GM12878 (cell line): ENCODE results near the gene PNPO. TPM values are rescaled to one million over a fixed set of nuclear protein-coding genes. Genes with fewer than 3 reads are reported as not detected.

Experiments used
- ATAC-seq: fragments of 200-7000 bp; cut with Tn5 transposase; 3 replicates; pipeline ENCODE4 v1.9.1; 2020; ENCODE audit warnings: mild to moderate bottlenecking, moderate library complexity
- BruUV-seq: library from RNA; stranded (reverse); fragments of 400-500 nt; replicated peaks from 2 replicates; lab custom pipeline; 2021; lab: Mats Ljungman, UMichigan
- CTCF ChIA-PET: fragments of 300-600 bp; sonication (Branson Sonifier 250); formaldehyde crosslinking; extraction: SDS; loops from one replicate; lab custom pipeline; 2021; ENCODE audit warnings: inconsistent platforms; lab: Yijun Ruan, JAX
- POLR2A ChIA-PET: fragments of 350-600 bp; formaldehyde crosslinking; extraction: SDS; loops from one replicate; lab custom pipeline; 2021; ENCODE audit warnings: inconsistent platforms; lab: Charles Lee
- RAD21 ChIA-PET: fragments of 300-600 bp; sonication (Branson Sonifier 250); formaldehyde crosslinking; loops from one replicate; lab custom pipeline; 2023; ENCODE audit warnings: antibody characterized with exemption; ENCODE audit not compliant: unreplicated experiment; lab: Charles Lee
- SMC1A ChIA-PET: fragments of 300-600 bp; sonication (Branson Sonifier 250); formaldehyde crosslinking; loops from one replicate; lab custom pipeline; 2023; ENCODE audit not compliant: unreplicated experiment, uncharacterized antibody; lab: Charles Lee
- DNase-seq: peaks from one replicate; pipeline ENCODE4 v3.0.0-alpha.2; 2011; ENCODE audit warnings: low read depth, low spot score
- FAIRE-seq: peaks from 3 replicates; lab custom pipeline; 2011; peaks lifted over from hg19 to GRCh38; lab: Jason Lieb, UNC
- H2AFZ ChIP-seq: 2 replicates; pipeline ENCODE4 v1.6.0; 2011; ENCODE audit warnings: low read depth, low read length, control low read depth; ENCODE audit not compliant: control insufficient read depth
- H3K27ac ChIP-seq: 2 replicates; pipeline ENCODE4 v1.5.1; 2011; ENCODE audit warnings: control low read depth; ENCODE audit not compliant: control insufficient read depth, insufficient read depth
- H3K27me3 ChIP-seq, 2 experiments: replicated peaks in 1 of 2; 2 replicates each; pipeline versions ENCODE4 v1.6.0 to v1.6.1; 2011; ENCODE audit warnings: low read length in 1 of 2; ENCODE audit not compliant: control insufficient read depth in 2 of 2, insufficient read depth in 2 of 2
- H3K36me3 ChIP-seq, 2 experiments: 2 replicates each; pipeline ENCODE4 v1.5.1; 2011; ENCODE audit warnings: low read length in 1 of 2; ENCODE audit not compliant: control insufficient read depth in 2 of 2, insufficient read depth in 2 of 2
- H3K4me1 ChIP-seq: 2 replicates; pipeline ENCODE4 v1.6.1; 2011; ENCODE audit warnings: mild to moderate bottlenecking, low read length, moderate library complexity, mixed read lengths; ENCODE audit not compliant: control insufficient read depth, insufficient read depth
- H3K4me2 ChIP-seq: 2 replicates; pipeline ENCODE4 v1.6.0; 2011; ENCODE audit warnings: control low read depth; ENCODE audit not compliant: control insufficient read depth, insufficient read depth
- H3K4me3 ChIP-seq: fragments of 200-600 bp; sonication (generic); 2 replicates; pipeline ENCODE4 v1.5.1; 2016
- H3K79me2 ChIP-seq: 2 replicates; pipeline ENCODE4 v1.6.0; 2011; ENCODE audit warnings: low read length; ENCODE audit not compliant: control insufficient read depth, insufficient read depth
- H3K9ac ChIP-seq: 2 replicates; pipeline ENCODE4 v1.8.0; 2011; ENCODE audit warnings: low read length, control low read depth, mixed read lengths; ENCODE audit not compliant: control insufficient read depth, insufficient read depth
- H3K9me3 ChIP-seq: replicated peaks from 3 replicates; pipeline ENCODE4 v1.5.1; 2011; ENCODE audit warnings: mild to moderate bottlenecking, low read length; ENCODE audit not compliant: control insufficient read depth, insufficient read depth
- H4K20me1 ChIP-seq: 2 replicates; pipeline ENCODE4 v1.6.0; 2011; ENCODE audit not compliant: control insufficient read depth, insufficient read depth
- ATF7 ChIP-seq: fragments of 450-650 bp; IDR thresholded peaks from 2 replicates; pipeline ENCODE4 v1.6.1; 2016; ENCODE audit warnings: low read depth, mild to moderate bottlenecking
- CREM ChIP-seq: IDR thresholded peaks from 2 replicates; pipeline ENCODE4 v1.6.1; 2014; ENCODE audit warnings: antibody characterized with exemption, low read depth
- LARP7 ChIP-seq: fragments of 450-650 bp; IDR thresholded peaks from 2 replicates; pipeline ENCODE4 v1.6.1; 2017; ENCODE audit warnings: mild to moderate bottlenecking
- MEF2A ChIP-seq: IDR thresholded peaks from 2 replicates; pipeline ENCODE4 v1.6.1; 2011; ENCODE audit warnings: low read depth, mild to moderate bottlenecking, low read length, moderate library complexity; ENCODE audit not compliant: insufficient read depth
- NBN ChIP-seq: fragments of 450-650 bp; IDR thresholded peaks from 2 replicates; pipeline ENCODE4 v1.6.1; 2016
- NFYA ChIP-seq: IDR thresholded peaks from 2 replicates; pipeline ENCODE4 v1.6.1; 2011; ENCODE audit warnings: low read depth, mild to moderate bottlenecking, low read length, improper control_type of control experiment, borderline replicate concordance
- RAD21 ChIP-seq: IDR thresholded peaks from 2 replicates; pipeline ENCODE4 v1.6.1; 2011; ENCODE audit warnings: mild to moderate bottlenecking, low read depth, low read length, moderate library complexity; ENCODE audit not compliant: insufficient read depth
- SIX5 ChIP-seq: IDR thresholded peaks from 2 replicates; pipeline ENCODE4 v1.6.1; 2011; ENCODE audit warnings: mild to moderate bottlenecking, low read depth, low read length, moderate library complexity; ENCODE audit not compliant: severe bottlenecking
- SUPT20H ChIP-seq: IDR thresholded peaks from 2 replicates; pipeline ENCODE4 v1.6.1; 2011; ENCODE audit warnings: low read depth, mild to moderate bottlenecking, low read length, moderate library complexity, borderline replicate concordance; ENCODE audit not compliant: control insufficient read depth
- TAF1 ChIP-seq: IDR thresholded peaks from 2 replicates; pipeline ENCODE4 v1.6.1; 2011; ENCODE audit warnings: mild to moderate bottlenecking, low read depth, low read length, borderline replicate concordance
- YY1 ChIP-seq: IDR thresholded peaks from 2 replicates; pipeline ENCODE4 v1.6.1; 2011; ENCODE audit warnings: low read depth, mild to moderate bottlenecking, low read length
- WGBS: methylation state at CpG from one replicate; pipeline ENCODE4 v1.1.6; 2016; ENCODE audit warnings: low lambda C conversion rate; ENCODE audit not compliant: insufficient replicate concordance, insufficient coverage; ENCODE audit errors: missing lambda C conversion rate; 5-methylcytosine and 5-hydroxymethylcytosine counted together
- in situ Hi-C: fragments of 300-500 bp; cut with MboI; formaldehyde crosslinking; loops from 9 replicates; pipeline ENCODE4 v1.14.3; 2018; ENCODE audit warnings: mixed read lengths
- intact Hi-C: fragments of 100-400 bp; cut with micrococcal nuclease; formaldehyde crosslinking; loops from one replicate; pipeline ENCODE4 v1.14.2; 2022; ENCODE audit not compliant: unreplicated experiment
- polyA plus RNA-seq, 11 experiments: library from polyadenylated mRNA; depleted of rRNA in 4 of 11; unstranded in 6 of 11; stranded (reverse) in 5 of 11; fragments of >200 nt; fragmentation: Nextera tagmentation in 4 of 11; fragmentation: Illumina TruSeq in 1 of 11; extraction: Ambion mirVana in 4 of 11; extraction: Trizol in 1 of 11; gene quantifications; 1 replicate in 1 of 11; 2 replicates in 10 of 11; pipeline versions ENCODE4 v1.2.1 to v1.2.3, GENCODE V29; 2011 to 2016; ENCODE audit warnings: inconsistent platforms in 2 of 11, missing spikeins in 2 of 11, low read depth in 1 of 11
- total RNA-seq, 4 experiments: library from RNA; depleted of rRNA in 3 of 4; stranded (reverse); fragments of >200 nt in 3 of 4; fragmentation: Illumina TruSeq in 1 of 4; extraction: Trizol in 1 of 4; gene quantifications; 2 replicates each; pipeline versions ENCODE4 v1.2.1 to v1.2.3, GENCODE V29; 2013 to 2021
- TF ChIP-seq, protein P1 (sequence below): IDR thresholded peaks from 2 replicates; pipeline ENCODE4 v1.6.1; 2011; ENCODE audit warnings: mild to moderate bottlenecking, low read depth, low read length, moderate library complexity; ENCODE audit not compliant: insufficient replicate concordance
- TF ChIP-seq, protein P2 (sequence below): fragments of 450-650 bp; IDR thresholded peaks from 2 replicates; pipeline ENCODE4 v1.6.1; 2017; ENCODE audit warnings: mild to moderate bottlenecking, moderate library complexity

PNPO gene
- total and polyA plus RNA-seq, 10 of the 15 experiments (the other 5 are each of a cell fraction or from before 2014, with no cell fraction given): 13.9 to 52.6 (median 37.3) TPM

DNA sequence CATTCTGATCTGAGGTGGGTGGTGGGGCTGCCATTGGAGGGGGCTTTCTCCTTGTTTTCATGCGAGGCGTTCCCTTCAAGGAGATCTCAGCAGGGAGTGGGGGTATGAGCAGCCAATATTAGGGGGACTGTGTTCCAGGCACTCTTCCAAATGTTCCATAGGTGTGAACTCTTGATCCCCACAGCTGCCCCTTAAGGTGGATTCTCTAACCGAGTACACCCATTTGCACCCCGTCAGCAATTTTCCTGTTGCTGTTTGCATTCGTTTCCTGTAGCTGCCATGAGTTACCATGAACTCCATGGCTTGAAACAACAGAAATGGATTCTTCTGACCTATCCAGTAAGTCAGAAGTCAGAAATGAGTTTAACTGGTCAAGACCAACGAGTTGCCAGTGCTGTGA lies 20.0 kb downstream of the PNPO start (continued):
- TF ChIP-seq SIX5: no peak
- TF ChIP-seq, protein P1, sequence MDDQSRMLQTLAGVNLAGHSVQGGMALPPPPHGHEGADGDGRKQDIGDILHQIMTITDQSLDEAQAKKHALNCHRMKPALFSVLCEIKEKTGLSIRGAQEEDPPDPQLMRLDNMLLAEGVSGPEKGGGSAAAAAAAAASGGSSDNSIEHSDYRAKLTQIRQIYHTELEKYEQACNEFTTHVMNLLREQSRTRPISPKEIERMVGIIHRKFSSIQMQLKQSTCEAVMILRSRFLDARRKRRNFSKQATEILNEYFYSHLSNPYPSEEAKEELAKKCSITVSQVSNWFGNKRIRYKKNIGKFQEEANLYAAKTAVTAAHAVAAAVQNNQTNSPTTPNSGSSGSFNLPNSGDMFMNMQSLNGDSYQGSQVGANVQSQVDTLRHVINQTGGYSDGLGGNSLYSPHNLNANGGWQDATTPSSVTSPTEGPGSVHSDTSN: no peak
- TF ChIP-seq, protein P2, sequence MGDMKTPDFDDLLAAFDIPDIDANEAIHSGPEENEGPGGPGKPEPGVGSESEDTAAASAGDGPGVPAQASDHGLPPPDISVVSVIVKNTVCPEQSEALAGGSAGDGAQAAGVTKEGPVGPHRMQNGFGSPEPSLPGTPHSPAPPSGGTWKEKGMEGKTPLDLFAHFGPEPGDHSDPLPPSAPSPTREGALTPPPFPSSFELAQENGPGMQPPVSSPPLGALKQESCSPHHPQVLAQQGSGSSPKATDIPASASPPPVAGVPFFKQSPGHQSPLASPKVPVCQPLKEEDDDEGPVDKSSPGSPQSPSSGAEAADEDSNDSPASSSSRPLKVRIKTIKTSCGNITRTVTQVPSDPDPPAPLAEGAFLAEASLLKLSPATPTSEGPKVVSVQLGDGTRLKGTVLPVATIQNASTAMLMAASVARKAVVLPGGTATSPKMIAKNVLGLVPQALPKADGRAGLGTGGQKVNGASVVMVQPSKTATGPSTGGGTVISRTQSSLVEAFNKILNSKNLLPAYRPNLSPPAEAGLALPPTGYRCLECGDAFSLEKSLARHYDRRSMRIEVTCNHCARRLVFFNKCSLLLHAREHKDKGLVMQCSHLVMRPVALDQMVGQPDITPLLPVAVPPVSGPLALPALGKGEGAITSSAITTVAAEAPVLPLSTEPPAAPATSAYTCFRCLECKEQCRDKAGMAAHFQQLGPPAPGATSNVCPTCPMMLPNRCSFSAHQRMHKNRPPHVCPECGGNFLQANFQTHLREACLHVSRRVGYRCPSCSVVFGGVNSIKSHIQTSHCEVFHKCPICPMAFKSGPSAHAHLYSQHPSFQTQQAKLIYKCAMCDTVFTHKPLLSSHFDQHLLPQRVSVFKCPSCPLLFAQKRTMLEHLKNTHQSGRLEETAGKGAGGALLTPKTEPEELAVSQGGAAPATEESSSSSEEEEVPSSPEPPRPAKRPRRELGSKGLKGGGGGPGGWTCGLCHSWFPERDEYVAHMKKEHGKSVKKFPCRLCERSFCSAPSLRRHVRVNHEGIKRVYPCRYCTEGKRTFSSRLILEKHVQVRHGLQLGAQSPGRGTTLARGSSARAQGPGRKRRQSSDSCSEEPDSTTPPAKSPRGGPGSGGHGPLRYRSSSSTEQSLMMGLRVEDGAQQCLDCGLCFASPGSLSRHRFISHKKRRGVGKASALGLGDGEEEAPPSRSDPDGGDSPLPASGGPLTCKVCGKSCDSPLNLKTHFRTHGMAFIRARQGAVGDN: no peak
- TF ChIP-seq NFYA: no peak
- no peak for TF ChIP-seq CREM
- no peak for TF ChIP-seq TAF1

DNA sequence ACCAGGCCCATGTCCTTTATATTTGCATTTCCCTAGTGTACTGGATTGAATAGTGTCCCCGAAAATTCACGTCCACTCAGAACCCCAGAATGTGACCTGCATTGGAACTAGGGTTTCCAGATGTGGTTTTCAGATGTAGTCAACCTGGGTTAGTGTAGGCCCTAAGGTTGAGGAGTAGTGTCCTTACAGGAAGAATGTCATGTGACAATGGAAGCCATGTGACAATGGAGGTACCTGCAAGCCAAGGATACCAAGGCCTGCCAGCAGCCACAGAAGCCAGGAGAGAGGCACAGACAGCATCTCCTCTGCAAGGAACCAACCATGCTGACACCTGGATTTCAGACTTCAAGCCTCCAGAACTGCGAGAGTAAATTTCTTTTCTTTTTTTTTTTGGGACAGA lies 21.5 kb downstream of the PNPO start:
- Histone ChIP-seq H3K27ac (no peak overlapping the region), H4K20me1 (no peaks in the 10 kb centered on the region), H2AFZ (no peak overlapping the region), H3K27me3 (no peaks in the 10 kb centered on the region), H3K4me1 (no peaks in the 10 kb centered on the region), H3K4me3 (no peak overlapping the region), H3K36me3 (no peaks in the 10 kb centered on the region), H3K4me2 (no peak overlapping the region), H3K9me3 (no peaks in the 10 kb centered on the region), H3K79me2 (no peaks in the 10 kb centered on the region), H3K9ac (no peak overlapping the region)
- intact Hi-C loops (no loop called here), in situ Hi-C loops (no loop called here)
- POLR2A ChIA-PET: interaction anchor here (1.2 kb wide), 1 partner anchor 8 kb away, joined by 3 read pairs; the partner anchor contains the start of gene CDK5RAP3
- FAIRE-seq (no peak), ATAC-seq (no peak), DNase-seq (no peak)
- RAD21 ChIA-PET: no interaction called here
- CTCF ChIA-PET: interaction anchor here (3.6 to 4.5 kb wide), 2 partner anchors 8 to 55 kb away, joined by 15 to 30 read pairs; partner anchors contain the start of gene CDK5RAP3
- SMC1A ChIA-PET: interaction anchor here (4.3 kb wide), 1 partner anchor 13 kb away, joined by 23 read pairs; no protein-coding TSS in a partner anchor
- 13% methylated on average over 3 of the region's 3 CpGs for WGBS
- BruUV-seq: no TSS peak
- no peak for TF ChIP-seq RAD21
- TF ChIP-seq SUPT20H: no peak
- no peak for TF ChIP-seq MEF2A
- no peak for TF ChIP-seq NBN
- no peak for TF ChIP-seq ATF7
- no peak for TF ChIP-seq YY1
- no peak for TF ChIP-seq LARP7
